A549 (cell line): Measurements from ENCODE around the gene RAB30. TPM values are rescaled to one million over a fixed set of nuclear protein-coding genes. Genes with fewer than 3 reads are reported as not detected.

Experiments used
- ATAC-seq, 2 experiments: fragments of 200-7000 bp in 1 of 2; fragments of >200 bp in 1 of 2; cut with Nextera tagmentation in 1 of 2; cut with Tn5 transposase in 1 of 2; 3 replicates each; pipeline versions ENCODE4 v1.8.0 to v1.9.1; 2018 to 2020; ENCODE audit warnings: mild to moderate bottlenecking in 1 of 2, moderate library complexity in 1 of 2
- CTCF ChIA-PET: fragments of 300-600 bp; sonication (Branson Sonifier 250); formaldehyde crosslinking; extraction: SDS; loops from one replicate; lab custom pipeline; 2021; ENCODE audit warnings: antibody characterized with exemption, inconsistent platforms; lab: Yijun Ruan, JAX
- POLR2A ChIA-PET: fragments of 350-600 bp; formaldehyde crosslinking; extraction: SDS; loops from one replicate; lab custom pipeline; 2021; ENCODE audit warnings: antibody characterized with exemption, inconsistent platforms; lab: Yijun Ruan, JAX
- DNase-seq, 2 experiments: peaks; one replicate each; pipeline versions ENCODE4 v3.0.0 to v3.0.0-alpha.2; 2011 to 2016; ENCODE audit warnings: low read depth in 1 of 2, low spot score in 1 of 2
- FAIRE-seq: peaks from 2 replicates; lab custom pipeline; 2011; peaks lifted over from hg19 to GRCh38; lab: Jason Lieb, UNC
- H3K27ac ChIP-seq, 2 experiments: fragments of >200 bp; sonication (Bioruptor Twin); formaldehyde crosslinking; 3 replicates each; pipeline ENCODE4 v1.5.1; 2016 to 2017
- H3K4me1 ChIP-seq: fragments of >200 bp; sonication (Bioruptor Twin); formaldehyde crosslinking; 3 replicates; pipeline ENCODE4 v1.6.1; 2016
- H3K4me2 ChIP-seq: fragments of >200 bp; sonication (Bioruptor Twin); formaldehyde crosslinking; 3 replicates; pipeline ENCODE4 v1.6.1; 2016
- H3K4me3 ChIP-seq: fragments of >200 bp; sonication (Bioruptor Twin); formaldehyde crosslinking; 3 replicates; pipeline ENCODE4 v1.5.1; 2016
- H3K9me3 ChIP-seq: fragments of >200 bp; sonication (Bioruptor Twin); formaldehyde crosslinking; 3 replicates; pipeline ENCODE4 v1.6.1; 2016
- ATOH8 ChIP-seq: fragments of 250-450 bp; sonication (Bioruptor Pico); IDR thresholded peaks from 2 replicates; pipeline ENCODE4 v1.5.0; 2020; ENCODE audit warnings: low read depth, mild to moderate bottlenecking, moderate library complexity
- BHLHE40 ChIP-seq: IDR thresholded peaks from 2 replicates; pipeline ENCODE4 v1.6.1; 2012; ENCODE audit warnings: low read depth, low read length, inconsistent platforms
- CBX8 ChIP-seq: fragments of 200-600 bp; sonication (generic); IDR thresholded peaks from 2 replicates; pipeline ENCODE4 v1.6.1; 2016
- CEBPB ChIP-seq, 2 experiments: fragments of >200 bp in 1 of 2; sonication (Bioruptor Twin) in 1 of 2; formaldehyde crosslinking in 1 of 2; IDR thresholded peaks; 2 replicates each; pipeline ENCODE4 v1.6.1; 2012 to 2016
- CHD2 ChIP-seq: fragments of 150-350 bp; IDR thresholded peaks from 2 replicates; pipeline ENCODE4 v1.6.1; 2014; ENCODE audit warnings: low read length; ENCODE audit not compliant: partially characterized antibody
- E2F6 ChIP-seq: IDR thresholded peaks from 2 replicates; pipeline ENCODE4 v1.6.1; 2012; ENCODE audit warnings: low read depth, borderline replicate concordance
- EHF ChIP-seq: fragments of 250-450 bp; sonication (Bioruptor Pico); IDR thresholded peaks from 2 replicates; pipeline ENCODE4 v1.5.0; 2020; ENCODE audit warnings: mild to moderate bottlenecking
- EP300 ChIP-seq, 2 experiments: fragments of >200 bp; sonication (Bioruptor Twin); formaldehyde crosslinking; IDR thresholded peaks; 2 replicates in 1 of 2; 3 replicates in 1 of 2; pipeline ENCODE4 v1.6.1; 2016 to 2017
- FOSL2 ChIP-seq, 2 experiments: fragments of 450-650 bp in 1 of 2; fragments of >200 bp in 1 of 2; sonication (Bioruptor Twin) in 1 of 2; formaldehyde crosslinking; IDR thresholded peaks; 2 replicates each; pipeline versions ENCODE4 v1.5.0 to v1.6.1; 2016 to 2020; ENCODE audit warnings: mild to moderate bottlenecking in 1 of 2, moderate library complexity in 1 of 2
- GATA3 ChIP-seq: IDR thresholded peaks from 2 replicates; pipeline ENCODE4 v1.6.1; 2012; ENCODE audit warnings: borderline replicate concordance
- HDAC2 ChIP-seq: fragments of 200-600 bp; sonication (generic); IDR thresholded peaks from 2 replicates; pipeline ENCODE4 v1.6.1; 2016
- HEYL ChIP-seq: fragments of 250-450 bp; sonication (Bioruptor Pico); IDR thresholded peaks from 2 replicates; pipeline ENCODE4 v1.8.0; 2021; ENCODE audit warnings: mild to moderate bottlenecking, moderate library complexity
- HMGXB4 ChIP-seq: fragments of 250-450 bp; sonication (Bioruptor Pico); IDR thresholded peaks from 2 replicates; pipeline ENCODE4 v1.5.0; 2021; ENCODE audit warnings: mild to moderate bottlenecking, moderate library complexity, borderline replicate concordance
- JUNB ChIP-seq: fragments of >200 bp; sonication (Bioruptor Twin); formaldehyde crosslinking; IDR thresholded peaks from 2 replicates; pipeline ENCODE4 v1.6.1; 2016
- KDM5A ChIP-seq: fragments of 200-600 bp; sonication (generic); IDR thresholded peaks from 2 replicates; pipeline ENCODE4 v1.6.1; 2016; ENCODE audit warnings: antibody characterized with exemption, mild to moderate bottlenecking
- MAFK ChIP-seq: fragments of 450-650 bp; IDR thresholded peaks from 2 replicates; pipeline ENCODE4 v1.6.1; 2014; ENCODE audit not compliant: partially characterized antibody
- MYC ChIP-seq: IDR thresholded peaks from 2 replicates; pipeline ENCODE4 v1.6.1; 2012; ENCODE audit warnings: mild to moderate bottlenecking, inconsistent platforms, low read length, improper control_type of control experiment, borderline replicate concordance
- PHF8 ChIP-seq: fragments of 200-600 bp; sonication (generic); IDR thresholded peaks from 2 replicates; pipeline ENCODE4 v1.6.1; 2016; ENCODE audit warnings: low read depth, mild to moderate bottlenecking, antibody characterized with exemption, moderate library complexity, borderline replicate concordance
- POLR2AphosphoS2 ChIP-seq: conservative IDR thresholded peaks from 2 replicates; pipeline ENCODE4 v1.6.1; 2012; ENCODE audit warnings: low read length, improper control_type of control experiment, inconsistent platforms
- RAD21 ChIP-seq, 2 experiments: fragments of >200 bp in 1 of 2; sonication (Bioruptor Twin) in 1 of 2; formaldehyde crosslinking in 1 of 2; IDR thresholded peaks in 1 of 2; conservative IDR thresholded peaks in 1 of 2; 2 replicates in 1 of 2; 3 replicates in 1 of 2; pipeline ENCODE4 v1.6.1; 2012 to 2018; ENCODE audit warnings: inconsistent platforms in 1 of 2
- RFX5 ChIP-seq: fragments of 450-650 bp; IDR thresholded peaks from 2 replicates; pipeline ENCODE4 v1.7.1; 2014; ENCODE audit warnings: antibody characterized with exemption, mild to moderate bottlenecking, moderate library complexity
- TFCP2L1 ChIP-seq: fragments of 250-450 bp; sonication (Bioruptor Pico); IDR thresholded peaks from 2 replicates; pipeline ENCODE4 v1.5.0; 2021; ENCODE audit warnings: mild to moderate bottlenecking
- TP53 ChIP-seq: fragments of 250-450 bp; sonication (Bioruptor Pico); IDR thresholded peaks from 2 replicates; pipeline ENCODE4 v1.5.0; 2021; ENCODE audit warnings: mild to moderate bottlenecking, moderate library complexity
- USF2 ChIP-seq: fragments of 450-650 bp; IDR thresholded peaks from 2 replicates; pipeline ENCODE4 v1.6.1; 2014; ENCODE audit warnings: antibody characterized with exemption
- ZNF302 ChIP-seq: fragments of 250-450 bp; sonication (Bioruptor Pico); IDR thresholded peaks from 2 replicates; pipeline ENCODE4 v1.9.0; 2021; ENCODE audit warnings: inconsistent platforms, mild to moderate bottlenecking, moderate library complexity
- WGBS: methylation state at CpG from one replicate; pipeline ENCODE4 v1.1.6; 2017; ENCODE audit errors: missing lambda C conversion rate; 5-methylcytosine and 5-hydroxymethylcytosine counted together
- polyA plus RNA-seq, 4 experiments: library from polyadenylated mRNA; depleted of rRNA in 3 of 4; stranded (reverse); fragments of >200 nt; fragmentation: RNase III in 1 of 4; extraction: RNeasy Plus Mini Kit Qiagen cat#74134 plus additional on column Dnase treatment in 1 of 4; gene quantifications; 2 replicates in 3 of 4; 3 replicates in 1 of 4; pipeline ENCODE4 v1.2.3, GENCODE V29; 2011 to 2017

RAB30 gene
- polyA plus RNA-seq, 2 of the 4 experiments (the other 2 are of a cell fraction): 4.2 to 6.2 TPM

DNA sequence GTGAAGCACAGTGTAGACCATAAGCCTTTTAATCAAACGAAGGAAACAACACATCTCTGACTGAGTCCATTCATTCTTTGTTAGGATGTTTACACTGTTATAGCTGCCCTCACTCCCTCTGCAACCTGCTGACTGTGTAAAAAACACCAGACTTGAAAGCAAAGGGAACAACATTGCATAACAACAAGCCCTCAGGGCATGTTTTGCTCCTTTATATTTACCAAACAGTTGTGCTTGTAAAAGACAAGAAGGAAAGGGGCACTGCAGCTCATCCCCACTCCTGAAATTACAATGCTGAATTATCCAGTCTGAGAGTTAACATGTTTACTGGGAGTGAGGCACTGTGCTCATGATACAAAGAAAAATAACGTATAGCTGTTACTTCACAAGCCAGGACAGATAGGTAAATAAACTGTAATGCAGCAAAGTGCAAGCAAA lies 46.4 kb downstream of the RAB30 start:
- FAIRE-seq (no peak), DNase-seq (peak in 1 of 2 experiments; percentile 47), ATAC-seq (peak in 1 of 2 experiments; percentile 38; a peak in 1 of 6 replicates)
- Histone ChIP-seq H3K9me3 (no peaks in the 10 kb centered on the region), H3K27ac (no peak overlapping the region; a peak in 1 of 6 replicates), H3K4me2 (peak overlapping the region; percentile 38), H3K4me3 (no peak overlapping the region), H3K4me1 (peaks cover 19% of the 10 kb centered on the region)
- ChIA-PET POLR2A (no interaction called here), CTCF (interaction anchor here (0.6 to 1.5 kb wide), 2 partner anchors 11 to 26 kb away, joined by 3 to 4 read pairs; no protein-coding TSS in a partner anchor)
- TF ChIP-seq HMGXB4 (CRISPR knock-in tag) (no peak), PHF8 (no peak), CHD2 (no peak), ATOH8 (CRISPR knock-in tag) (no peak), TP53 (CRISPR knock-in tag) (no peak), HEYL (CRISPR knock-in tag) (no peak), MYC (no peak), MAFK (peak; percentile 87), CEBPB (IDR thresholded peaks at IDR 0.05) (peak in 1 of 2 experiments; percentile 60; a peak in 2 of 4 replicates)
- 25% methylated on average over 2 of the region's 2 CpGs for WGBS

DNA sequence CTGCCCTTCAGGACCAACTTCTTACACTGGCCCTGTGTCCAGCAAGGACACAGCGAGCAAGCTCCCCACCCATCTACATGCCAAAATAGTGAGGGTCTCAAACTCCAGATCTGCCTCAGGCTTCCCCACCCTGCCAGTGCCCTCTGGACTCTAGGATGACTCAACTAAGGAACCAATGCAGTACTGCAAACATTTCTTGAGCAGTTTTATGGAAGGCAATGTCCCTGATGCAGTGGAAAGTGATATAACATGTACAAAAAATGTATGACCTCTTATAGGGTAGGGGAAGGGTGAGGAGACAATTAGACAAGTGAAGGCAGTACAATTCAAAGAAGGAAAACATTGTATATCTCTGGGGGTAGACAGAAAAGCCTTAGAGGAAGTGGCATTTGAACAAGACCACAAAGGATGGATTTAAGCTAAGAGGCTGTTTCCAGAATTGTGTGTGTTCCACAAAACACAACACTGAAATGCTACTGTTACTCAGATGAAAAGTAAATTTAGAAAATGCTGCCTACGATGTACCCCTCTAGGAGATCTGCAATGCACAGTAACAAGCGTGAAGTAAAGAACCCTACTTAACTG lies 47.3 kb downstream of the RAB30 start:
- Histone ChIP-seq H3K4me2 (peak overlapping the region; percentile 15; the same call in 1 of the 3 replicates), H3K4me3 (no peak overlapping the region), H3K4me1 (peaks cover 19% of the 10 kb centered on the region), H3K27ac (no peak overlapping the region), H3K9me3 (no peaks in the 10 kb centered on the region)
- no peak for FAIRE-seq
- no peak for TF ChIP-seq E2F6
- TF ChIP-seq CBX8: no peak
- no peak for TF ChIP-seq GATA3
- TF ChIP-seq ZNF302 (CRISPR knock-in tag): no peak
- TF ChIP-seq BHLHE40: no peak
- TF ChIP-seq JUNB: no peak
- no peak for TF ChIP-seq RFX5
- no peak for TF ChIP-seq EHF (CRISPR knock-in tag)
- ATAC-seq: no peak; a peak in 1 of 6 replicates
- POLR2A ChIA-PET: no interaction called here
- WGBS: 83% methylated on average over 3 of the region's 3 CpGs
- DNase-seq: no peak
- CTCF ChIA-PET: interaction anchor here (1.5 kb wide), 1 partner anchor 26 kb away, joined by 4 read pairs; no protein-coding TSS in a partner anchor

GRCh38 chr11:83023410-83023809 lies 48.3 kb downstream of the RAB30 start:
- Histone ChIP-seq H3K4me1 (peaks cover 19% of the 10 kb centered on the region), H3K4me3 (no peak overlapping the region), H3K4me2 (no peak overlapping the region), H3K27ac (no peak overlapping the region), H3K9me3 (no peaks in the 10 kb centered on the region)
- no peak for TF ChIP-seq BHLHE40
- TF ChIP-seq MYC: no peak
- TF ChIP-seq TFCP2L1: no peak
- no peak for TF ChIP-seq POLR2AphosphoS2
- no peak for TF ChIP-seq RFX5
- TF ChIP-seq ZNF302 (CRISPR knock-in tag): no peak
- no peak for TF ChIP-seq EP300 (IDR thresholded peaks at IDR 0.05)
- TF ChIP-seq CBX8: no peak
- no peak for TF ChIP-seq RAD21 (conservative IDR thresholded peaks at IDR 0.05 in 1 of 2, IDR thresholded peaks at IDR 0.05 in 1 of 2)
- TF ChIP-seq E2F6: no peak
- no peak for TF ChIP-seq HDAC2
- no peak for TF ChIP-seq USF2
- TF ChIP-seq TP53 (CRISPR knock-in tag): no peak
- no peak for TF ChIP-seq KDM5A
- TF ChIP-seq FOSL2 (IDR thresholded peaks at IDR 0.05): no peak
- TF ChIP-seq FOSL2 (CRISPR knock-in tag; IDR thresholded peaks at IDR 0.05): no peak
- CTCF ChIA-PET: no interaction called here
- 79% methylated on average over 4 of the region's 4 CpGs for WGBS
- DNase-seq: no peak
- POLR2A ChIA-PET: no interaction called here
- no peak for FAIRE-seq
- ATAC-seq: no peak
